OCI-LY3 (cell line): Measurements from ENCODE around the gene FAM89B.

Experiments
- CTCF ChIP-seq: fragments of 200-600, 300-600 bp; sonication (generic); IDR thresholded peaks from 2 replicates; pipeline ENCODE4 v1.5.1; 2014; ENCODE audit warnings: antibody characterized with exemption, low read length, low read depth
- EZH2phosphoT487 ChIP-seq: fragments of 200-600 bp; shearing (Covaris generic); IDR thresholded peaks from 2 replicates; pipeline ENCODE4 v1.6.1; 2018; ENCODE audit warnings: antibody characterized with exemption, mixed run types, low read depth

GRCh38 chr11:65611758-65612603 lies 39.6 kb downstream of the FAM89B start:
- TF ChIP-seq CTCF (no peak), EZH2phosphoT487 (no peak)
